Glutamatergic neuron (in vitro differentiated cells): Measurements from ENCODE around the gene ZSCAN5B. TPM values are rescaled to one million over a fixed set of nuclear protein-coding genes. Genes with fewer than 3 reads are reported as not detected.
"Not testable (repeated sequence)": the region's sequence is repeated elsewhere in the genome, so short reads cannot be mapped to it uniquely, and the experiment has no call there.

Experiments used
- DNase-seq: peaks from one replicate; pipeline ENCODE4 v3.0.0; 2022
- H3K27ac Mint-ChIP-seq: one replicate; pipeline ENCODE4 v1.8.0; 2020; ENCODE audit warnings: mild to moderate bottlenecking, mixed read lengths, inconsistent platforms; ENCODE audit not compliant: unreplicated experiment
- H3K27me3 Mint-ChIP-seq: one replicate; pipeline ENCODE4 v1.8.0; 2020; ENCODE audit warnings: mild to moderate bottlenecking, moderate library complexity, mixed read lengths, inconsistent platforms; ENCODE audit not compliant: unreplicated experiment
- H3K36me3 Mint-ChIP-seq: one replicate; pipeline ENCODE4 v1.8.0; 2020; ENCODE audit warnings: mild to moderate bottlenecking, mixed read lengths, inconsistent platforms; ENCODE audit not compliant: unreplicated experiment
- H3K4me1 Mint-ChIP-seq: one replicate; pipeline ENCODE4 v1.8.0; 2020; ENCODE audit warnings: mild to moderate bottlenecking, low read depth, mixed read lengths, inconsistent platforms; ENCODE audit not compliant: unreplicated experiment
- H3K4me3 Mint-ChIP-seq: one replicate; pipeline ENCODE4 v1.8.0; 2020; ENCODE audit warnings: mild to moderate bottlenecking, mixed read lengths, inconsistent platforms; ENCODE audit not compliant: unreplicated experiment
- H3K9me3 Mint-ChIP-seq: one replicate; pipeline ENCODE4 v1.8.0; 2020; ENCODE audit warnings: mild to moderate bottlenecking, moderate library complexity, mixed read lengths, inconsistent platforms; ENCODE audit not compliant: unreplicated experiment
- CTCF ChIP-seq: fragments of 200-600 bp; sonication (generic); IDR thresholded peaks from one replicate; pipeline ENCODE4 v1.5.0; 2021; ENCODE audit not compliant: partially characterized antibody, unreplicated experiment
- total RNA-seq: library from RNA; stranded (reverse); fragmentation: NEBNext Ultra II Directional; extraction: Animal tissue kit (Norgen Biotek cat#: 25700); gene quantifications from one replicate; pipeline ENCODE4 v1.2.1, GENCODE V29; 2021; ENCODE audit not compliant: unreplicated experiment

ZSCAN5B gene
- total RNA-seq, 1 donor from 2014 or later, result not detected

- no peak for DNase-seq
- Mint-ChIP-seq H3K27me3 (peaks cover 2% of the 10 kb centered on the region), H3K9me3 (peaks cover 3% of the 10 kb centered on the region), H3K27ac (no peak overlapping the region), H3K36me3 (no peaks in the 10 kb centered on the region), H3K4me3 (no peak overlapping the region), H3K4me1 (no peaks in the 10 kb centered on the region)
- no peak for TF ChIP-seq CTCF
Measured at GRCh38 chr19:56191711-56192110, 5.9 kb downstream of the ZSCAN5B start.

GRCh38 chr19:56191115-56191514 is 6.5 kb downstream of the ZSCAN5B start:
- DNase-seq, result no peak
- no peak for TF ChIP-seq CTCF
- Mint-ChIP-seq H3K4me3 (no peak overlapping the region), H3K4me1 (no peaks in the 10 kb centered on the region), H3K27ac (no peak overlapping the region), H3K27me3 (peaks cover 2% of the 10 kb centered on the region), H3K9me3 (peaks cover 2% of the 10 kb centered on the region), H3K36me3 (no peaks in the 10 kb centered on the region)

- no peak for TF ChIP-seq CTCF
- Mint-ChIP-seq H3K36me3 (no peaks in the 10 kb centered on the region), H3K4me1 (no peaks in the 10 kb centered on the region), H3K27me3 (peaks cover 2% of the 10 kb centered on the region), H3K27ac (no peak overlapping the region), H3K4me3 (no peak overlapping the region), H3K9me3 (peaks cover 2% of the 10 kb centered on the region)
- DNase-seq, result no peak
Measured at GRCh38 chr19:56189785-56190184, 7.8 kb downstream of the ZSCAN5B start.

GRCh38 chr19:56177564-56178243 is 19.9 kb downstream of the ZSCAN5B start:
- H3K4me1 Mint-ChIP-seq, result no peaks in the 10 kb centered on the region
- no peak for DNase-seq
- no peak for TF ChIP-seq CTCF
- no peaks in the 10 kb centered on the region for H3K36me3 Mint-ChIP-seq
- peaks cover 6% of the 10 kb centered on the region for H3K9me3 Mint-ChIP-seq
- peaks cover 7% of the 10 kb centered on the region for H3K27me3 Mint-ChIP-seq
- H3K27ac Mint-ChIP-seq, result no peak overlapping the region
- H3K4me3 Mint-ChIP-seq, result no peak overlapping the region

GRCh38 chr19:56176881-56177280 is 20.7 kb downstream of the ZSCAN5B start:
- Mint-ChIP-seq H3K27ac (no peak overlapping the region), H3K9me3 (peaks cover 6% of the 10 kb centered on the region), H3K36me3 (no peaks in the 10 kb centered on the region), H3K4me1 (no peaks in the 10 kb centered on the region), H3K27me3 (peaks cover 7% of the 10 kb centered on the region), H3K4me3 (no peak overlapping the region)
- no peak for TF ChIP-seq CTCF
- no peak for DNase-seq

- DNase-seq, H3K9me3 Mint-ChIP-seq, H3K27ac Mint-ChIP-seq, H3K4me1 Mint-ChIP-seq, H3K4me3 Mint-ChIP-seq, H3K27me3 Mint-ChIP-seq, H3K36me3 Mint-ChIP-seq: not testable (repeated sequence)
Measured at GRCh38 chr19:56176310-56176709, 21.3 kb downstream of the ZSCAN5B start.

- H3K36me3 Mint-ChIP-seq, H3K4me3 Mint-ChIP-seq, DNase-seq, H3K9me3 Mint-ChIP-seq, H3K27me3 Mint-ChIP-seq, H3K4me1 Mint-ChIP-seq, H3K27ac Mint-ChIP-seq: not testable (repeated sequence)
Measured at GRCh38 chr19:56175861-56176307, 21.7 kb downstream of the ZSCAN5B start, which contains the start of gene GALP. GALP (plus strand) TSS chr19:56176008; CDS start chr19:56177109, 1,101 bp downstream.
